ENCODE results near the gene ASCC2.

- no peak for TF ChIP-seq CTCF (conservative IDR thresholded peaks at IDR 0.05)
- TF ChIP-seq EZH2 (IDR thresholded peaks at IDR 0.05; ENCODE audit: low read depth): no peak
Observed at GRCh38 chr22:29825578-29825977, 12.5 kb downstream of the ASCC2 start.

All from PC-9 (cell line).